ENCODE results near the gene SLC27A5.
"Not testable (repeated sequence)": the region's sequence is repeated elsewhere in the genome, so short reads cannot be mapped to it uniquely, and the experiment has no call there.

Gene SLC27A5

GRCh38 chr19:58529405-58529804 is 17.6 kb upstream of the SLC27A5 start:
- no peak for DNase-seq (ENCODE audit: low read depth in 1 of 2, low spot score in 1 of 2)

- DNase-seq (ENCODE audit: low read depth in 1 of 2, low spot score in 1 of 2), result no peak
Measured at GRCh38 chr19:58522709-58523108, 10.9 kb upstream of the SLC27A5 start.

DNA sequence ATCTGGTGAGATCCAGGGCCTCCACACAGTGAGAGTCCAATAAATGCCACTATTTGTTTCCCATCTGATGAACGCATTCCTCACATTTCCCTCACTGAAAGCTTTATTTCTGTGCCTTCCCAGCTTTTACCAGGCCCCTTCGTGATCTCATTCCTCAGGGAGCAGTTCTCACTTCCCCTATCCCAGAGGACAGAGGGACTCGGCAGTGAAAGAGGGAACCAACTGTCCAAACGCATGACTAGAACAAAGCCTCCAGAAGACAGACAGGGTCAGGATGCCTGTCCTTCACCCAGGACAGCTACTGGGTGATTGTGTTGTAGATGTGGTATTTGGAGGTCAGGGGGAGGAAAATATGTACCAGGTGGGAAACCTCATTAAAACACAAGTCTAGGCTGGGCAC is 9.9 kb upstream of the SLC27A5 start:
- no peak for DNase-seq (ENCODE audit: low read depth in 1 of 2, low spot score in 1 of 2)

DNA sequence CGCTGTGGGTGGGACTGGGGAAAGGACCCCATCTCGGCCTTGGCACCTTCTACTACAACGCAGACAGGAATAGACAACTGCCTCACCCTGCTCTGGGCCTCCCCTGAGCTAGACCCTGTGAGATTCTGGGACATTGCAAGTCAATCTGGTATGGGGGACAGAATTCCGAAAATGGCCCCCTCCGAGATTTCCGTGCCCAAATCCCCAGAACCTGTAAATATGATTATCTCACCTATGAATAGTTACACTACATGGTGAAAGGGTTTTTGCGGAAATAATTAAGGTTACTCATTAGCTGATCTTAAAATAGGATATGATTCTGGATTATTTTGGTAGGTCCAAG is 8.4 kb upstream of the SLC27A5 start:
- DNase-seq (ENCODE audit: low read depth in 1 of 2, low spot score in 1 of 2), result no peak

- peak; percentile 74 to 84 for DNase-seq (ENCODE audit: low read depth in 1 of 2, low spot score in 1 of 2)
Measured at GRCh38 chr19:58519355-58520256, 7.8 kb upstream of the SLC27A5 start, which contains the start of gene ZBTB45. Gene ZBTB45 (minus strand): TSS chr19:58519810. CDS start chr19:58517673, 2,137 bp downstream.

GRCh38 chr19:58519087-58519354 is 7.2 kb upstream of the SLC27A5 start:
- DNase-seq (ENCODE audit: low read depth in 1 of 2, low spot score in 1 of 2), result peak in 1 of 2 donors; percentile 21

DNA sequence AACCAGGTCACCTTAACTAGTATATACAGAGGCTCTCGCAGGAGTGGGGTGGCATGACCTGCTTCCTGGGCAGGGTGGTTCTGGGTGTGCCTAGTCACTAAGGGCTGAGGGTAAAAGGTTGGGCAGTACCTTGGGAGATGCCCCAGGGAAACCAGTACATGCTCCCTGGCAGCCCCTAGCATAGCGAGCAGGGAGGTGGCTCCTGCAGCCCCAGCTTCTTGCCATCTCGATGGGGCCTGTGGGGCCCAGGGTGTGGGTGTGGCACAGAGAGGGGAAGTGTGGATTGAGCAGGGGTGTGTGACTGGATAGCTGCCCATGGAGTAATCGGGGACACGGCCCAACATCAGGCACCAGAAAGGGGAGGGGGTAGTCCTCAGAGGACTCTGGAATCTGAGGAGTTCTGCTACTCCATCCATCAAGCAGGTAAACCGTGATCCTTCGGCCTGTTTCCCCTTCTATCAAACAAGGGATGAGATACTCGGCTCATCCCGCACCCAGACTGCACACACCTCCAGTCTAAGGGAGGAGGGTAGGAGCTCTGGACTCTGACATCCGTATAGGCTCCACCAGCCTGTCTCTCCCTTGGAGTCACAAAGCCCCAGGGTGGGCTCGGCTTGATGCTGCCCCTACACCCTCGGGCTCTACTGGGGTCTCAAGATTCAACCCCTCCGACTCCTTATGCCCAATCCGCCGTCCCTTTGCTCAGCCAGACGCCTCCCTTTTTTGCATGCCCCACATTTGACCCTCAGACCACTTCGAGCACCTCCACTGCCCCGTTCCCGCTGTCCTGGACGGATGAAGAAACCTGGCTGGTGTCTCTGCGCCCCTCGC is 6.7 kb upstream of the SLC27A5 start:
- no peak for DNase-seq (ENCODE audit: low read depth in 1 of 2, low spot score in 1 of 2)

- DNase-seq (ENCODE audit: low read depth in 1 of 2, low spot score in 1 of 2), result no peak
Measured at GRCh38 chr19:58516964-58517833, 5.4 kb upstream of the SLC27A5 start.

GRCh38 chr19:58516246-58516836 is 4.5 kb upstream of the SLC27A5 start:
- DNase-seq (ENCODE audit: low read depth in 1 of 2, low spot score in 1 of 2), result no peak

DNA sequence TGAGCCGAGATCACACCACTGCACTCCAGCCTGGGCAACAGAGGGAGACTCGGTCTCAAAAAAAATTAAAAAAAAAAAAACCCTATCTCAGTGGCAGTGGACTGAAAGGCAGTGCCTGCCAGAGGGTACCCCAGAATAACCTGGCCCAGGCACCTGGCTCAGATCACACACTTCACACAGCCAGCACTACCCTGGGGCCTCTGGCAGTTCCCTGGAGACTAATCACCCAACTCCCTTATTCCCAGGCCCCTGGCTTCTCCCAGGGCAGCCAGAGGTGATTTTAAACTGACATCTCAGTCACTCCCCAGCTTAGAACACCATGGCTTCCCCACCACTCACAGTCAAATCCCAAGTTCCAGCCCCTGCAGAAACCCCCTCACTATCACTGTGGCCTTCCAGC is 3.5 kb upstream of the SLC27A5 start:
- no peak for DNase-seq (ENCODE audit: low read depth in 1 of 2, low spot score in 1 of 2)

DNA sequence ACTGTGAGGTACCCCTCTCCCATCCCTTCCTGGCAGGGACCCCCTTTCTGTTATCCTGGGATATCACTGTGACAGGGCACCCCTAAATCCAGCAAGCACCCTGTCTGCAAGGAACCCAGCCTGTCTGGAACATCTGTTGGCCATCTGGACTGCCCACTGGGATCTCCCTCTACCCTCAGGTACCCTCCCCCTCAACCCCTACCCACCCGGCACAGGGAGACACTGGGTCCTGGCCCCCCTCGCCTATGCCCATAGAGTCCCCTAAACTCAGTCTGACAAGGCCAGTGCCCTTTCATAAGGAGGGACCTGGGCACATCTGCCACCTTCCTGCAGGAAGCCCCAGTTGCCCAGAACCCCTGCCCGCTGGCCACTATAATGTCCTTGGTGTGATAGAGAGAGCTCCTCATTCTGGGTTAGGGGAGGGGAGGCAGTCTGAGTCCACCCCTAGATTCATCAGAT is 2.8 kb upstream of the SLC27A5 start:
- no peak for DNase-seq (ENCODE audit: low read depth in 1 of 2, low spot score in 1 of 2)

- peak; percentile 83 to 94 for DNase-seq (ENCODE audit: low read depth in 1 of 2, low spot score in 1 of 2)
Measured at GRCh38 chr19:58513694-58514563, 2.1 kb upstream of the SLC27A5 start.

- DNase-seq (ENCODE audit: low read depth in 1 of 2, low spot score in 1 of 2), result no peak
Measured at GRCh38 chr19:58513213-58513693, 1.5 kb upstream of the SLC27A5 start.

GRCh38 chr19:58510084-58510862 is 1.5 kb downstream of the SLC27A5 start:
- DNase-seq (ENCODE audit: low read depth in 1 of 2, low spot score in 1 of 2), result no peak

GRCh38 chr19:58509731-58510083 is 2.1 kb downstream of the SLC27A5 start:
- DNase-seq (ENCODE audit: low read depth in 1 of 2, low spot score in 1 of 2), result no peak

DNA sequence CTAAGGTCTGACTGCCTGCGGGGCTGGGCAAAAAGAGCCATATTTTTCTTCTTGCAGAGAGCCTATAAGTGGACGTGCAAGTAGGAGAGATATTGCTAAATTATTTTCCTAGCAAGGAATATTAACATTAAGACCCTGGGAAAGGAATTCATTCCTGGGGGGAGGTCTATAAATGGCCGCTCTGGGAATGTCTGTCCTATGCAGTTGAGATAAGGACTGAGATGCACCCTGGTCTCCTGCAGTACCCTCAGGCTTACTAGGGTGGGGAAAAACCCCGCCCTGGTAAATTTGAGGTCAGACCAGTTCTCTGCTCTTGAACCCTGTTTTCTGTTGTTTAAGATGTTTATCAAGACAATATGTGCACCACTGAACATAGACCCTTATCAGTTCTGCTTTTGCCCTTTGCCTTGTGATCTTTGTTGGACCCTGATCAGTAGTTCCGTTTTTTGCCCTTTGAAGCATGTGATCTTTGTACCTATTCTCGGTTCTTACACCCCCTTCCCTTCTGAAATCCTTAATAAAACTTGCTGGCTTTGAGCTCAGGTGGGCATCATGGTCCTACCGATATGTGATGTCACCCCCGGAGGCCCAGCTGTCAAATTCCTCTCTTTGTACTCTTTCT is 4.1 kb downstream of the SLC27A5 start:
- not testable (repeated sequence) for DNase-seq (ENCODE audit: low read depth in 1 of 2, low spot score in 1 of 2)

GRCh38 chr19:58500242-58500641 is 11.6 kb downstream of the SLC27A5 start:
- no peak for DNase-seq (ENCODE audit: low read depth in 1 of 2, low spot score in 1 of 2)

GRCh38 chr19:58499021-58499927 is 12.5 kb downstream of the SLC27A5 start:
- DNase-seq (ENCODE audit: low read depth in 1 of 2, low spot score in 1 of 2), result peak; percentile 84 to 96
